ENCODE results near the gene ZIM2.

ZIM2 gene

GRCh38 chr19:56806639-56807038 is 33.9 kb downstream of the ZIM2 start:
- DNase-seq: no peak

DNA sequence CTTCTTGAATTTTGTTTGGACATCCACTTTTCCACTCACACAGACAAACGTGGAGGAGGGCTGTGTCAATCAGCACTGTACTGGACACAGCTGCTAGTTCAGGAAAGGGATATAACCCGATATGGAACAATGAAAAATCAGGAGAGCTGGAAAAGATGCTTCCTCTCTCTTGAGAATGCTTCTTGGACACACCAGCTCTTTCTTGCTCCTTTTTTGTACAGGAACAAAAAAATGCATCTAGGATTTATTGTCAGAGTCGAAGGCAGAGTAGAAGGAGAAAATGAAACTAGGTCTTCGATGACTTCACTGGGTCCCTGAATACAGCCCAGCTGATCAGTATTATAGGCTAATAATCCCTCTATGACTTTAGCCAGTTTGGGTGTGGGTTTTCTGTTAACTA is 62.2 kb downstream of the ZIM2 start:
- DNase-seq: no peak

DNA sequence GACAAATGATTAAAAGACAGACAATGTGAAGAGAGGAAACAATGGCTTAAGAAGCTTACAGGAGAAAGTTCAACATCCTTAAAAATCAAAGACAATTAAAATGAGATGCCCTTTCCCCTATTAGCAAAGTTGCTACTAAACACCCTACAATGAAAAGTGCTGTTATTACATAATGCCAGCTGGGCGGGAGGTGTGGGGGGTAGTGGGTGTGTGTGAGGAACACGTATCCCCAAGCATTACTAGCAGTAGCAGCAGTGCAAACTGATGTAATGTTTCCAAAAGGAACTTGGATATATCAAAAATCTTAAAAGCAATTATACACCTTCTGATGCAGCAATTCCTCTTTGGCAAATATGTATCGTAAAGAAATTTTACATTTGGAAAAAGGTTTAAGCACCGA is 70.9 kb downstream of the ZIM2 start:
- no peak for DNase-seq

- DNase-seq: no peak
These were observed 75.4 kb downstream of the ZIM2 start for GRCh38 chr19:56765137-56765536.

GRCh38 chr19:56764196-56764695 is 76.3 kb downstream of the ZIM2 start:
- no peak for DNase-seq

GRCh38 chr19:56760842-56761241 is 79.7 kb downstream of the ZIM2 start:
- DNase-seq: no peak

- DNase-seq: no peak
These were observed 81.0 kb downstream of the ZIM2 start for GRCh38 chr19:56759531-56759930.

GRCh38 chr19:56751078-56751489 is 89.4 kb downstream of the ZIM2 start:
- DNase-seq: no peak

- DNase-seq: no peak
These were observed 89.9 kb downstream of the ZIM2 start for GRCh38 chr19:56750658-56751057.

GRCh38 chr19:56748378-56748777 is 92.1 kb downstream of the ZIM2 start:
- DNase-seq: no peak

GRCh38 chr19:56746367-56746766 is 94.2 kb downstream of the ZIM2 start:
- no peak for DNase-seq

- DNase-seq: no peak
These were observed 100.0 kb downstream of the ZIM2 start for GRCh38 chr19:56740501-56740900.

DNA sequence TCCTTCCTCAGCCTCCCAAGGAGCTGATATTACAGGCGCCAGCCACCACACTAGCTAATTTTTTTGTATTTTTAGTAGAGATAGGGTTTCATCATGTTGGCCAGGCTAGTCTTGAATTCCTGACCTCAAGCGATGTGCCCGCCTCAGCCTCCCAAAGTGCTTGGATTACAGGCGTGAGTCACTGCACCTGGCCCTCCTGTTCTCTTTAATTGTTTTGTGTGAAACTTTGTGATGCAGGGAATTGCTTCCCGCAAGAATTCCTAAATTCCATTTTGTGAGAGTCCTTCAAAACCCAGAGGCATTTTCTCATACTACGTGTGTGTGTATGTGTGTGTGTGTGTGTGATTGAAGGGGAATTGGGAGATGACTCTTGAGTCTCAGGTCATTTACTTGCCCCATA is 104.0 kb downstream of the ZIM2 start:
- no peak for DNase-seq

GRCh38 chr19:56732976-56733375 is 107.5 kb downstream of the ZIM2 start:
- DNase-seq: no peak

GRCh38 chr19:56727677-56728076 is 112.8 kb downstream of the ZIM2 start:
- DNase-seq: no peak

DNA sequence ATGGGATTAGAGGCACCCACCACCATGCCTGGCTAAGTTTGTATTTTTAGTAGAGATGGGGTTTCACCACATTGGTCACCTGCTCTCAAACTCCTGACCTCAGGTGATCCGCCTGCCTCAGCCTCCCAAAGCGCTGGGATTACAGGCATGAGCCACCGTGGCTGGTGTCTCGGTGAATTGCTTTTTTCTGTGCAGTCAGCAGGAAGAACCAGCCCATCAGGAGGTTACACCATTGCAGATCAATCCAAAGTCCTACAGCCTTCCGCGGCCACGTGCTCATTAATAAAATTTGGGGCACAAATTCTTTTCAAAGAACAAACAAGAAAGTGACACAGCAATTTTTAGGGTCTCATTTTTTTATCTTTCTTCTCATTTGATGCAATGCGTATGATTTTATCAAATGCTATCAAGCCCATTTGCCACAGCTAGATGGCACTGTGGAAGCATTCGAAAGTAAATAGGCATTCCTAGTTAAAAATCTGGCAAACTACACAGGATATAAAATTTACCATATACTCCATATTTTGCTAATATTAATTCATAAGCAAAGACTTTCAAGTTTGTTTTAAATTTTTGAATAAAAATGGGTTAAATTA is 114.6 kb downstream of the ZIM2 start:
- DNase-seq: no peak
